GM18867 (cell line): ENCODE results near the gene NTPCR.
"Not testable (repeated sequence)": the region's sequence is repeated elsewhere in the genome, so short reads cannot be mapped to it uniquely, and the experiment has no call there.

ENCODE experiments used
- ATAC-seq: cut with Tn5 transposase; IDR thresholded peaks from one replicate; pipeline ENCODE4 v1.9.1; 2021; ENCODE audit warnings: mild to moderate bottlenecking, moderate library complexity; ENCODE audit not compliant: unreplicated experiment

NTPCR gene, protein sequence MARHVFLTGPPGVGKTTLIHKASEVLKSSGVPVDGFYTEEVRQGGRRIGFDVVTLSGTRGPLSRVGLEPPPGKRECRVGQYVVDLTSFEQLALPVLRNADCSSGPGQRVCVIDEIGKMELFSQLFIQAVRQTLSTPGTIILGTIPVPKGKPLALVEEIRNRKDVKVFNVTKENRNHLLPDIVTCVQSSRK

DNA sequence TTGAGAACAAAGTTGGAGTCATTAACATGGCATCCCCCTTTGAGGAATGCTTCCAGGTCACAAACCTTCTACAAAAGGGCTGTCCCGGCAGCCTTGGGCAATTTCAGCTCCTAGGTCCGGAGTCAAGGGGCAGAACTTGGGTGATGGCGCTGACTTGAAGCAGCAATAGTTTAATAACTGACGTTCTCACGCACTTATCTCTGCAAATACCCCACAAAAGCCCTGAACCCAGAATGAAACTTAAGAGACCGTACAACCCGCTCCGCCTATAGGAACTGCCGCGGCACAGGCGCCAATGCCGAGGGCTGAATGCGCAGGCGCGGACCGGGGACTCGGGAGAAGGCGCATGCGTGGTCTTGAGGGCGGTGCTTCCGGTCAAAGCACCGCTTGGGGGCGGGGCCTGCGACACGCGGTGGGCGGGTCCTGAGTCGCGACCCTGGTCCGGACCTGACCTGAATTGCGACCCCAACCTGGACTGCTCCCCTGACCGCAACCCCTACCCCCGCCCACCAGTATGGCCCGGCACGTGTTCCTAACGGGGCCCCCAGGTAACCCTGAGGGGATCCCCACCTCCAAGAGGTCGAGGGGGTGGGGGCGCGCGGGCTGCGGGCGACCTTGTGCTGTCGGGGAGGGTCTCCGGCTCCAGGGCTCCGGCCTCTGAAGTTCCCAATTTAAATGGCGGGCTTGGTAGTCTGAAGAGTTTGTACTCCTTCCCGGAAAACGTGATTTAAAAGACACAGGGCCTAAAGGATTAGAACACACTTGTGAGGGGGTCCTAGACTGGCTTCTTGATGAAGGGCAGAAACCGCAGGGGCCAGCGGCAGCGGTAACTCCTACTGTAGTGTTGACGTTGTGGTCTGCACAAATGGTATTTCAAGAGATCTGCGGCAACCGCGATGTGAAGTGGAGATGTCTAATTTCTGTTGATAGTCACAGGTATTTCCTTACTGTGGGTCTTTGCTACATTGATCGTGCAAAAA lies at the start of gene NTPCR:
Gene NTPCR, plus strand, starts transcription at position 415 of the 980 bp plus-strand sequence. Its CDS starts 100 bp downstream, at position 515.
- ATAC-seq, result peak; percentile 86

DNA sequence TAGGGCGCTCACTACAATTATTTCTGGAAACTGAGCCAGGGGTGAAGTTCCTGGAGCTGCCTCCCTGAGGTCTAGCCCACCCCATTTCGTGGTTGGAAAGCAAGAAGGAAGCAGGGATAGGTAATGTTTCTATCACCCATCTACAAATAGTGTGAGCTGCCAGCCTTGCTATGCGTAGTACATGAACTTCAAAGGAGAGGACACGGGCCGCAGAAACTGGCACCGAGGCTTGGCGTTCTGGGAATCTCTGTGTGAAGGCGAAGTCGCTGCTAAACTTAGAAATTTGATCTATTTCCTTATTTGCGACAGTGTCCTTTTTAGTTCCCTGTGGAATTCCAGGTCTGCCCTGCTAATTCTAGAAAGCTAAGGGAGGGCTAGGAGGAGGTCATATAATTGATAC lies 49.6 kb upstream of the NTPCR start:
- ATAC-seq, result no peak

DNA sequence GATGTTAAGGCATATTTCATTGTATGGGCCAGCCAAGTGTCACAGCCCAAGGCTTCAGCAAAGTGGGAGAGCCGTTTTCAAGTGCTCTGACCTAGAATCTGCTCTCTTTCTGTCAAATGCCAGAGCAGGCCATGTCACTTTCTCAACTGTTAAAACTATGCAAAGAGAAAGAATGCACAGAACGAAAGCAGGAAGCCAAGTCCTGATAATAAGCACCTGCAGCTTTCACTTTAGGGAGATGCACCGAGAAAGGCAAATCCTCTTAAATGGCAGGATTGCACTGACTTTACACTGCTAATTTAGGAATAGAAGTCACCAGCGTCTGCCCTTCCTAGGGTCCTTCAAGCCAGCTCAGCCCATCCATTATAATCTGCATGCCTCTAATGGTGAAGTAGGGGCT lies 49.2 kb upstream of the NTPCR start:
- peak; percentile 51 for ATAC-seq

DNA sequence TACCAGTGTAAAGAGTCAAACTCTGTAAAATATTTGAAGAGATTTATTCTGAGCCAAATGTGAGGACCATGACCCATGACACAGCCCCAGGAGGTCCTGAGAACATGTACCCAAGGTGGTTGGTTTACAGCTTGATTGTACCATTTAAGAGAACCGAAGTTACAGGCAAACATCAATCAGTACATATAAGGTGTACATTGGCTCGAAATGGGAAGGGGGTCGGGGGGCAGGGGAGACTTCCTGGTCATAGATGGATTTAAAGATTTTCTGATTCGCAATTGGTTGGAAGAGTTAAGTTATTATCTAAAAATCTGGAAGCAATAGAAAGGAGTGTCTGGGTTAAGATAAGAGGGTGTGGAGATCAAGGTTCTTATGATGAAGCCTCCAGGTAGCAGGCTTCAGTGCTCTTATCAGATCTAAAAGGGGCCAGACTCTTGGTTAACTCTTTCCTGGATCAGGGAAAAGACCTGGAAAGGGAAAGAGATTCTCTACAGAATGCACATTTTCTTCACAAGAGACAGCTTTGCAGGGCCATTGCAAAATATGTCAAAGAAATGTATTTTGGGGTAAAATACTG lies 47.5 kb upstream of the NTPCR start:
- no peak for ATAC-seq

DNA sequence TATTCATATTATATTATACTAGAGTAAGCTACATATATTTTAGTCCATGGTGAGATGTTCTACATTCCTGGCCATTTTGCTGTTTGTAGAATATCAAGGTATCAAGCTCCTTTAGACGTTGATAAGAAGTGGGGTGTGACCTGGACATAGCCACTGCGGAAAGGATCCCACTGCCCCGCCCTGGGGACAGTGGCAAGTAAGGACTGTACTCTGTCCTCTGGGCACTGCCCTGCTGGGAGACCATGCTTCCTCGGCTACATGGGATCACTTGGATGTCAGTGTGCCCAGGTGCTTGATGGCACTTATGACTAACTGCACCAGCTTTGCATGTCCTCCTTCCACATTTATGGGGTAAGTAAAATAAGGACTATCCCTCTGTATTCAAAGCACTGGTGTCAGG lies 46.3 kb upstream of the NTPCR start:
- no peak for ATAC-seq

DNA sequence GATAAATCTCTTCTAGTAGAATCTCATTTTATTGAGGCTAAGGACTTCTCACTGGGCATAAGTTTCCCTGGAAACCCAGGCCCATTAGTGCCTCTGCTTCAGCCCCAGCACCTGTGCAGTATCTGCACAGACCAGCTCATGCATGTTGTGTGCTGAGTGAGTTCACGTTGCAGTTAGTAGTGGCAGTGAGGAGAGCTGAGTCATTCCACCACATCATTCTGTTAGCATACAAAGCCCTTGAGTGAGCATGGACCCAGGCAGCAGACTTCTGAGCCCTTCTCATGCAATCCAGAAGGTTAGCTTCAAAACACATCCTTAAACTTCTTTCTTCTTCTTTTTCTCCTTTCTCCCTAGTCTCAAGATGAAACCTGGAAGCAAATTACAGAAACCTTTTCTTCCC lies 45.8 kb upstream of the NTPCR start:
- no peak for ATAC-seq

DNA sequence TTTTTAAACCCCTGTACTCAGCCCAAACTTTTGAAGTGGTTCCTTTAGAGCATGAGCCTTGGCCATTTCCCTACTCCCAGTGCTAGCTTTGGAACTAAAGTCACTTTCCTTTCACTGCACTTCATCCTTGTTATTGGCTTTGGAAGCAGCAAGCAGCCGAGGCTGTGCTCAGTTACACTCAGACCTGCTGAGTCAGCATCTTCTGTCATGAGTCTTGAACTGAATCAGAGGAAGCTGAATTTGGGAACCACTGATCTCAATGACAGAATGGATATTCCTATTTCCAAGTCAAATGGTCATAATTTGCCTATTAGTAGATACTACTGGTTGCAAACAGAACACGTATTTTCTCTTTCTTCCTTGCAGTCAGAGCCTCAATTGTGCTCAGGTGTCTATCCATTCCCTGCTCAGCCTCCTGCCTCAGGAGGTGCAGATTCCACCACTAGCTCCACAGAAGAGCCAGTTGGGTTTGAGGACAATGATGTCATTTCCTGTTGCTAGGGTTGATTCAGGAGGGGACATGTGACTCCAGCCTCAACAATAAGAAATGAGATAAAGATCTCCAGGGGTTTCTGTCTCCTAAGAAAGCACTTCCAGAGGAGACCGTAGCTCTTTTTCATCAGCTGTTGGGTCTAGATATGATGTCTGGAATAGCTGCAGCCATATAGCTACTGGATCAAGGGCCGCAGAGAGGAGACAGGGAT lies 44.9 kb upstream of the NTPCR start:
- ATAC-seq, result no peak

DNA sequence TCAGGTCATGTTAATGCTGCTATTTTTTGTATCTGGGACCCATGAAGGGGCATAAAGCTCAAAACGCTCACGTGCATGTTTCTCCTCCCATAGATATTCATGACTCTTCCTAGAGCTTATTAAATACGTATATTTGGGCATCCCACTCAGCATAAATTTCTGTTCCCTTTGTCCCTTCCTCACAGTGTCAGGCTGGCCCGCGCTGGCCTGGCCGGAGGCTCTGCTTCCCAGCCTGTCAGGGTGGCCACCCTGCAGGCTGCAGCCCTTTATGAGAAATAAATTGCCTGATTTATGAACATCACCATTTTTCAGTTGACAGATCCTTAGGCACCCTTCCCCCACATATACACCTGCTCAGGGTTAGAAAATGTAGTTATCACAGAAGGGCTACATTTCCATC lies 44.0 kb upstream of the NTPCR start:
- no peak for ATAC-seq

DNA sequence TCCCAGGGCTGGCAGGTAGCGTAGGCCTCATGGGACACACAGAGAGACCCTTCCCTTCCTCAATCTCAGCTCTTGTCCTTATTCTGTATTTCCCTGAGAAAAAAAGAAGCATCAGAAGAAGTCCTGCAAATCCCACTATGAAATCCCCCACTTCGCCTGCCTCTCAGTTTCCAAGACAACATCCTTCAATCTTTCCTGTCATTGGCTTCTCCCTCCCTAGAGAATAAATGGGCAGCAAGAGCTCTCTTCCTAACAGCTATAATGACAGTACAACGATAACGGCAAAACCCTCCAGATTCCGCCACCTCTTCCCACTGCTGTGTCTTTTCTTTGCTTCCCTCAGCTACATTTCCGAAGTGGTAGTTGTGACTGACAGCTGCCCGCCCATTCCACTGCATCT lies 41.6 kb upstream of the NTPCR start:
- ATAC-seq, result no peak

DNA sequence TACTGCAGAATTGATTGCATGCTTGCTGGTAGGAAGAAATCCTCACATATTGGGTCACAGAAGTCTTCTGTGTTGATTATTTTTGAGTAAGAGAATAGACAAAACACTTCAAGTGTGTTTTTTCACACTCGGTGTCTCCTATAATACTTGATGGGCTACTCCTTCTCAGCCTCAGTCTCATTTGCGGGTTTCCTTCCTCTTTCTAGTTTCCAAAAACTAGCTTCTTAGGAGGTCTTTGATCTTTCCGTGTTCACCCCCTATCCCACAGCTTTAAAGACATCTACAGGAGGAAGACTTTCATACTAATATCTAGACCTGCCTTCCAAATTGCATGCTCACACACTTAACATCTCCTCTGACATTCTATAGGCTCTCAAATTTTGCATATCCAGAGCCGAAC lies 40.7 kb upstream of the NTPCR start:
- ATAC-seq, result no peak

DNA sequence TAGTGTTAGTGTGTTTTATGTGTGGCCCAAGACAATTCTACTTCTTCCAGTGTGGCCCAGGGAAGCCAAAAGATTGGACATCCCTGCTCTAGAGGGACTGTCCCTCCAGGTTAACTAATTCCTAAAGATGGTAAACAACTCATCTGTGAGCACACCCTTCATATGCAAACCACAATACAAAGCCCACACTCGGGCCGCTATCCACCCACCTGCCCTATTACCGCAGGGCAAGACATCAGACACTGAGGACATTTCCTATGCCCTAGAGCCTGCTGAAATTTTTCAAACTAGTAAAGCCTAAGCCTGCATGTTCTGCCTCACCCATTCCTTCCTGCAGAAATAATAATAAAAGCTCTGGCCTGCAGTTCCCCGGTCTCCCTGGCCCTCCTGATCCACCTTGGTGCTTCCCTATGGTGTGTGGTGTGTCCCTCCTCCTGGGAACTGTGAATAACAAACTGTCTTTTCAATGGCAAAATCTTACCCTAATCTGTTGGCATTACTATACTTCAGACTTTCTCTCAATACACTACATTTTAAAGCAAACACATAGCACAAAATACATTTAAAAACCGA lies 39.3 kb upstream of the NTPCR start:
- ATAC-seq, result no peak

DNA sequence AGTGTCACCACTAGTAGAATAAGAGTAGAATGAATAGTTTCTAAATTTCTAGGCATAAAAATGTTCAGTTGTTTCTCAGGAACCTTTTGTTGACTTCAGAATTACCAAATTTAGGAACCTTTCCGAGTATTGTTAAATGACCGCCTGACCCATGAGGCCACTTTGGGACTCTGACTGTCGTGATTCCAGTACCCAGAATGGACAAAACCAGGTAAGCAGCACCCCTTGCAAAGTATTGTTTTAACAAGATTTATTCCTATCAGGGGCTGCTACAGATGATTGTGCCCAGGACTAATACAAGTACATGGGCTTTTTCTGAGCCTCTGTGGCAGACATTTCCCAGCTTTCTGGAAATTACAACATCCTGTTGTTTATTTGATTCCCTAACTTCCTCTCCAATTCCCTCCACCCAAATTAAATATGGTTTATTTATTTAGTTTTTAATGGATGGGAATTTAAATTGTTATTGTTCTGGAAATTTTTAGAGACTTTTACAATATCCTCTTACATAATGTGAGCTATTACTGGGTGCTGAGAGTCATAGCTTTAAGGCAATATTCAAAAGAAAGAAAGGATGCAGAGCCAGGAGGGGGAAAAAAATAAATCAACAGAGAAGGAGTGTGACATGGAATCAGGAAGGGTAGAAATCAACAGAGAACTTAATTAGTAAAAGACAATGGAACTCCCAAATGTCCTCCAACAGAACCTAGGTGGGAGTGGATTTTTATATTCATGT lies 37.4 kb upstream of the NTPCR start:
- no peak for ATAC-seq

DNA sequence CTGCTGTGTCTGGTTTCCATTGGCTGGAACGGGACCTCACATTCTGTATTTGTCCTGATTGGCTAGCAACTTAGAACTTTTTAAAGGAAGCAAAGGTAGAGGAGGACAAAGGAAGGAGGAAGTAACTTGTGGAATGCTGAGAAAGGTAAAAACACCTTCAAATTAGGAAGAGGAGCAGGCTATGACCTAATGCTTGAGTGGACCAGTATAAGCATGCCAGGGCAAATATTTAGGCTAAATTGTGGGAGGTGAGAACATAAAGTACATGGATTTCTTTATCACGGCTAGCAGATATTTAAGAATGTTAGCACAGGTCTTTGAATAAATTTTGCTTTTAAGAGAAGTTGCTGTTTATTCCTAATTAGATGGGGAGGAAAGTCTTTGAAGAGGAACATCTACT lies 36.1 kb upstream of the NTPCR start:
- ATAC-seq, result not testable (repeated sequence)

DNA sequence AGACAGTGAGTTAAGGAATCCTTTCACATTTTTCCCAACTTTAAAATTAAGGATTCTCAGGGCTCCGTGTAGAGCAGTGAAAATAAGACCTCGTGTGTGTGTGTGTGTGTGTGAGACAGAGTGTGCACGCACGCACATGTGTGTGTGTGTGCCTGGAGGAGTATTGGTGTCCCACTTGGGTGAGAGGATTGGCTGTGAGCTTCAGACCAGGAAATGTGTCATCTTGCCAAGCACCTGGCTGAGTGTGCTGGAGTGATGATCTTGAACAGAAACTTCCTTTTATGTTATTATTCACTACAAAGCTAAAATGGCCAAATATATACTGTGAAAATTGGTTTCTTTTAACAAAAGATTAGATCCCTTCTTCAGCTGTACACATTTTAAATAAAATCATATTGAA lies 35.2 kb upstream of the NTPCR start:
- ATAC-seq, result no peak

DNA sequence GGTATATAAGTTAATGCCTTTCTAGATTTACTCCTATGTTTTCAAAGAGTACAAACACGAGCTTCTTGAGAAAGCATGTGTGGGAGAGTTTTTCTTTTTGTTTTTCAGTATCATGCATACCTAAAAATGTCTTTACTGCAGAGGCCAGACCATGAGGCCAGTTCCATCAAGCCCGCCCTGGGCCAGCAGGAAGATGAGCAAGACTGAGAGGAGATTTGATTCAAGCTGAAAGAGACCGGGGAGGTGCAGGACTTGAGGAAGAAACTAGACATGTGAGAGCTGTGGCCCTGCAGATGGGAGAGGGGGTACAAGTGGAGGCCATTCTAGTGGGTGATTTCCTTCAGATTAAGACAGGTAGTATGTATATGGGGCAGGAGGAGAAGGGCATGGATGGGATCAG lies 33.4 kb upstream of the NTPCR start:
- ATAC-seq, result no peak

DNA sequence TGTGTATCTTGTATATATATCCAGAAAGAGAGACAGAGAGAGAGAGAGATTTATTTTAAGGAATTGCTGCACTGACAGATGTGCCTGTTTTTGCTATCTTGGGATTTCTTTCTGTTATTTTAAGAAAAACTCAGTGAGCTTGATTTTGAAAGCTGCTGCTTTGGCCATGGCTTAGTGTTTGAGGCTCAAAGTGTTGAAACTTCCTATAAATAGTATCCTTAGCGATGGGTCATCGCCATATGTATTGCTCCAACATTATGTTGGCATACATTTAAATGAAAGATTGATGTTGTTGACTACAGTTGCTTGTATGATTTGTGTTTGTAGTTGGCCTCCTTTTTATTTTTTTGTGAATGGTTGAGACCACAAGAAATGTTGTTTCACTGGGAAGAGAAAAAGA lies 29.0 kb upstream of the NTPCR start:
- no peak for ATAC-seq

DNA sequence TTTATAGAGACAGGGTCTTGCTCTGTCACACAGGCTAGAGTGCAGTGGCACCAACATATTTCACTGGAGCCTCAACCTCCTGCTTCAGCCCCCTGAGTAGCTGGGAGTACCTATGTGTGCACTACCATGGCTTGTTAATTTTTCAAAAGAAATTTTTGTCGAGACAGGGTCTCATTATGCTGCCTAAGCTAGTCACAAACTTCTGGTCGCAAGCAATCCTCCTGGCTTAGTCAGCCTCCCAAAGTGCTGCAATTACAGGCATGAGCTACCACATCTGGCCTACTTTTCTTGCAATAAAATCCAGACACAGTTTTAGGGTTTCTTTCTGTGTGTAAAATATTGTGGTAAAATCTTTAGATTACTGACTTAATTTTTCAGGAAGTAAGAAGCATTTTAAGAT lies 27.9 kb upstream of the NTPCR start:
- ATAC-seq, result no peak

DNA sequence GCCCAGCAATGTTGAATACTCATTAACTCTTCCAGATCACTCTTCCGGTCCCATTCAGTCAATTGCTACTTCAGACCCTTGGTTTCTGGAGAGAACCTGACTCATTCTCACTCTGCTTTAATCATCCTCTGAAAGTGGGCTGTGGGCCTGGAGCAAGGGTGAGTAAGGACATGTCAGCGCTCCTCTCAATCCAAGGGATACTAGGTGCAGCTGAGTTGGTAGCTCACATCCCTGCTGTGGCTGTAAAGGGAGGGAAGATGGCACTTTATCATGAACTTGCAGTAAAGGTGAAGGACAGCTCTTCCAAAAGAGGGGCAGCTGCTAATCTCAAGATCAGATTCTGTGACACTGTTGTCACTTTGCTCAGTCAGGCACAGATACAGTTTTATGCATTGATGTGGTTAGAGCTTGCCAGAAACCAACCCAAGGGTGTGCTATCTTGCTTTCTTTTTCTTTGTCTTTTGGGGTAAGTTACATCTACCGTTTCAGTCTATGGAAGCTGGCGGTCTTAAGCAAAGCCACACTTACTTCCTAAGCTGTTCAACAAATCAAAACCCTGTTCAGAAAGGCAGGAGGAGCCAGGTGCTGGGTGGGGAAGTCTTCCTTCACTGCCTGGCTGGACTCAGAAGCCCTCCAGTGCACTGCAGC lies 26.5 kb upstream of the NTPCR start:
- peak; percentile 84 for ATAC-seq

DNA sequence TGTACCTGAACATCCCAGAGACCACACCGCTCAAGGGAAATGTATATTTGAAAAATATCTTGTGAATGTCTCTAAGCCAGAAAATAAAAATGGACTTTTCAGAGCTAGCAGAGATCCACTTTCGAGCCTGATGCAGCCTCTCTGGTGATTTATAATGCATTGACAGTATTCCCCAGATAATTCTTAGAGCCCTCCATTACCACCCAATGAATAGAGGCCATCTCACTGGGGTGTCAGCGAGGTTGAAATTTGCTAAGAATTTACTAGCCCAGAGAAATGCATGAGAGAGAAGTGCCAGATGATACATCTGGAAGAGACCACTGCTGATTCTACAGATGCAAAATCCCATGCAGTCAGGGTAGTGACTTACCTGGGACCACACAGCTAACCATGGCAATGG lies 25.5 kb upstream of the NTPCR start:
- no peak for ATAC-seq
